ENCODE data around the gene EEPD1. TPM values are rescaled to one million over a fixed set of nuclear protein-coding genes. Genes with fewer than 3 reads are reported as not detected.

EEPD1 gene
- total RNA-seq, 2 donors from 2014 or later = 21.9 to 30.1 TPM

DNA sequence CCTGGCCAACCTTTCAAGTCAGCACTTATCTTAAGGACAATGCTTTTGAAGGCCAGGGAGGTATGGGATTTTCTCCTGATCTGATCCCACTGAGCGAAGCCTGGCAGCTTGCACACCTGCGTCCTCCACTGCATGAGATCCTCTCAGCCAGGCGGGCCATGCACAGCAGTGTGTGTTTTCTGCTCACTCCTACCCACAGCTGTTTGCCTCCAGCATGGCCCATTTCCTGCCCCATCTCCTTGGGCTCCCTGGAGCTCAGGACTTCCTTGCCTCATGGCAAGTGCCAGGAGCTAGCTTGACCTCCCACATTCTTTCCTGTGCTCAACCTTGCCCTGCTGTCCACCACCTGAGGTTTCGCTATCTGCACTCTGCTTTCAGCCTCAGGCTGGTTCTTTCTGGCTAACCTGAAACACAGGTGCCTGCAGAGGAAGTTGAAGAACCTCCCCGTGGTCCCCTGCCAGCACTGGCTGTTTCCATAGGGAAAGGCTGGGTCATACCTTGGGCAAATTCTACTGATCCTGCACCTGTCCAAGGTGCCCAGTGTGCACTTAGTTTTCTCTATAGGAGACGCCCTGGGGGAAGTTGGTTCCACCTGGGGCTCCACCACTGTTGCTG is 43.9 kb upstream of the EEPD1 start:
- H3K27me3 ChIP-seq (replicated peaks; ENCODE audit: insufficient read depth) = no peaks in the 10 kb centered on the region
- DNase-seq (ENCODE audit: low spot score) = no peak
- intact Hi-C loops (cut with DNase I) = no loop called here
- H3K4me3 ChIP-seq = no peak overlapping the region
- no peaks in the 10 kb centered on the region for H3K9me3 ChIP-seq
- no peaks in the 10 kb centered on the region for H3K4me1 ChIP-seq (replicated peaks)
- 60% methylated on average over 6 of the region's 6 CpGs for WGBS
- no peak overlapping the region for H3K27ac ChIP-seq
- no peaks in the 10 kb centered on the region for H3K36me3 ChIP-seq
- TF ChIP-seq, protein P1, sequence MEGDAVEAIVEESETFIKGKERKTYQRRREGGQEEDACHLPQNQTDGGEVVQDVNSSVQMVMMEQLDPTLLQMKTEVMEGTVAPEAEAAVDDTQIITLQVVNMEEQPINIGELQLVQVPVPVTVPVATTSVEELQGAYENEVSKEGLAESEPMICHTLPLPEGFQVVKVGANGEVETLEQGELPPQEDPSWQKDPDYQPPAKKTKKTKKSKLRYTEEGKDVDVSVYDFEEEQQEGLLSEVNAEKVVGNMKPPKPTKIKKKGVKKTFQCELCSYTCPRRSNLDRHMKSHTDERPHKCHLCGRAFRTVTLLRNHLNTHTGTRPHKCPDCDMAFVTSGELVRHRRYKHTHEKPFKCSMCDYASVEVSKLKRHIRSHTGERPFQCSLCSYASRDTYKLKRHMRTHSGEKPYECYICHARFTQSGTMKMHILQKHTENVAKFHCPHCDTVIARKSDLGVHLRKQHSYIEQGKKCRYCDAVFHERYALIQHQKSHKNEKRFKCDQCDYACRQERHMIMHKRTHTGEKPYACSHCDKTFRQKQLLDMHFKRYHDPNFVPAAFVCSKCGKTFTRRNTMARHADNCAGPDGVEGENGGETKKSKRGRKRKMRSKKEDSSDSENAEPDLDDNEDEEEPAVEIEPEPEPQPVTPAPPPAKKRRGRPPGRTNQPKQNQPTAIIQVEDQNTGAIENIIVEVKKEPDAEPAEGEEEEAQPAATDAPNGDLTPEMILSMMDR (IDR thresholded peaks at IDR 0.05) = no peak
- TF ChIP-seq POLR2A (IDR thresholded peaks at IDR 0.05) = no peak
- no peak for TF ChIP-seq POLR2AphosphoS5 (IDR thresholded peaks at IDR 0.05)

DNA sequence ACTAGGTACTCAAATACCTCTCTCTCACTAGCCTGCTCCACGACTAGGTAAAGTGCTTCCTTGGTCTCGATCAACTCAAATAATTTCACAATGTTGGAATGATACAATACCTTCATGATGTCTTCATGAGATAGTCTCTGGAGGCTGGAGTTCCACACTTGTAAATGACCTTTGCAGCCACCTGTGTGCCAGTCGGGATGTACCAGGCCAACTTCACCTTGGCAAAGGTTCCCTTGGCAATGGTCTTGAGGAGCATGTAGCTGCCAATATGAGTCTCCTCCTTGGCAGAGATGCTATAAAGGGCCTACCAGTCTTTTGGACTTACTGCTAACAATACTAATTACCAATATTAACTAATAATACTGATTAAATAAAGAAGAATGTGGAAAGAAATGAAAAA is 42.5 kb upstream of the EEPD1 start:
- no peaks in the 10 kb centered on the region for H3K27me3 ChIP-seq (replicated peaks; ENCODE audit: insufficient read depth)
- no peak overlapping the region for H3K4me3 ChIP-seq
- H3K4me1 ChIP-seq (replicated peaks) = no peaks in the 10 kb centered on the region
- no peaks in the 10 kb centered on the region for H3K36me3 ChIP-seq
- peak; percentile 15 for DNase-seq (ENCODE audit: low spot score)
- WGBS = 56% methylated on average over 3 of the region's 3 CpGs
- no peak overlapping the region for H3K27ac ChIP-seq
- TF ChIP-seq, protein P1 (IDR thresholded peaks at IDR 0.05) = no peak
- TF ChIP-seq POLR2A (IDR thresholded peaks at IDR 0.05) (no peak), POLR2AphosphoS5 (IDR thresholded peaks at IDR 0.05) (no peak)
- intact Hi-C loops (cut with DNase I) = no loop called here
- no peaks in the 10 kb centered on the region for H3K9me3 ChIP-seq

DNA sequence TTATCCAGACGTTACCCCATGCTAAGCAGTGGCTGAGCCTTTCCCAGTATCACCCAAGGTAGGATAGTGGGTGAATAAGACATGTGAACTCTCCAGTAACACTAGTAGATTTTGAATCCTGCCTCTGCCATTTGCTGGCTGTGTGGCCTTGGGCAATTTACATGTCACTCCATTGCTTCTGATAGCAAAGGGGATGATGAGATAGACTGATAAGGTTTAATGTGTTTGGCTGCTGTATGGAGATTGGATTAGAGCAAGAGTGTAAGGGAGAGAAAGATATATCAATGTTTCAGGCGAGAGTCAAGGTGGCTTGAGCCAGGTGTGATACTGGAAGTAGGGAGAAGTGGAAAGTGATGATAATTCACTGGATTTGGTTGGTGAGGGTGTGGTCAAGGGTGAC is 40.1 kb upstream of the EEPD1 start:
- DNase-seq (ENCODE audit: low spot score) = no peak
- H3K27ac ChIP-seq = no peak overlapping the region
- intact Hi-C loops (cut with DNase I) = no loop called here
- H3K9me3 ChIP-seq = no peaks in the 10 kb centered on the region
- no peaks in the 10 kb centered on the region for H3K4me1 ChIP-seq (replicated peaks)
- H3K36me3 ChIP-seq = no peaks in the 10 kb centered on the region
- no peaks in the 10 kb centered on the region for H3K27me3 ChIP-seq (replicated peaks; ENCODE audit: insufficient read depth)
- 84% methylated on average over 2 of the region's 2 CpGs for WGBS
- no peak overlapping the region for H3K4me3 ChIP-seq
- TF ChIP-seq POLR2A (IDR thresholded peaks at IDR 0.05) (no peak), POLR2AphosphoS5 (IDR thresholded peaks at IDR 0.05) (no peak)
- TF ChIP-seq, protein P1 (IDR thresholded peaks at IDR 0.05) = no peak

DNA sequence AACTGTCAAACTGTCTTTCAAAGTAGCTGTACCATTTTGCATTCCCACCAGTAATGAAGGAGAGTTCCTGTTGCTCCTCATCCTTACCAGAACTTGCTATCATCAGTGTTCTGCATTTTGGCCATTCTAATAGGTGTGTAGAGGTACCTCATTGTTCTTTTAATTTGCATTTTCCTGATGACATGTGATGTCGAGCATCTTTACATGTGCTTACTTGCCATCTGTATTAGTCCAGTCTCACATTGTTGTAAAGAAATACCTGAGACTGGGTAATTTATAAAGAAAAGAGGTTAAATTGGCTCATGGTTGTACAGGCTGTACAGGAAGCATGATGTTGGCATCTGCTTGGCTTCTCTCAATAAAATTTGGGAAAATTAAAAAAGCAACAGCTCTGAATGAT is 38.7 kb upstream of the EEPD1 start:
- 64% methylated on average over 1 of the region's 1 CpG for WGBS
- Histone ChIP-seq H3K36me3 (no peaks in the 10 kb centered on the region), H3K27ac (no peak overlapping the region), H3K4me3 (no peak overlapping the region), H3K4me1 (replicated peaks) (no peaks in the 10 kb centered on the region), H3K27me3 (replicated peaks; ENCODE audit: insufficient read depth) (no peaks in the 10 kb centered on the region), H3K9me3 (no peaks in the 10 kb centered on the region)
- TF ChIP-seq, protein P1 (IDR thresholded peaks at IDR 0.05) = no peak
- TF ChIP-seq POLR2AphosphoS5 (IDR thresholded peaks at IDR 0.05) (no peak), POLR2A (IDR thresholded peaks at IDR 0.05) (no peak)
- intact Hi-C loops (cut with DNase I) = no loop called here
- DNase-seq (ENCODE audit: low spot score) = no peak
